ENCODE results near the gene MYPOP.

GRCh38 chr19:45863840-45864628, 38.4 kb downstream of the MYPOP start, which contains the start of gene FOXA3:
- TF ChIP-seq, protein P1, sequence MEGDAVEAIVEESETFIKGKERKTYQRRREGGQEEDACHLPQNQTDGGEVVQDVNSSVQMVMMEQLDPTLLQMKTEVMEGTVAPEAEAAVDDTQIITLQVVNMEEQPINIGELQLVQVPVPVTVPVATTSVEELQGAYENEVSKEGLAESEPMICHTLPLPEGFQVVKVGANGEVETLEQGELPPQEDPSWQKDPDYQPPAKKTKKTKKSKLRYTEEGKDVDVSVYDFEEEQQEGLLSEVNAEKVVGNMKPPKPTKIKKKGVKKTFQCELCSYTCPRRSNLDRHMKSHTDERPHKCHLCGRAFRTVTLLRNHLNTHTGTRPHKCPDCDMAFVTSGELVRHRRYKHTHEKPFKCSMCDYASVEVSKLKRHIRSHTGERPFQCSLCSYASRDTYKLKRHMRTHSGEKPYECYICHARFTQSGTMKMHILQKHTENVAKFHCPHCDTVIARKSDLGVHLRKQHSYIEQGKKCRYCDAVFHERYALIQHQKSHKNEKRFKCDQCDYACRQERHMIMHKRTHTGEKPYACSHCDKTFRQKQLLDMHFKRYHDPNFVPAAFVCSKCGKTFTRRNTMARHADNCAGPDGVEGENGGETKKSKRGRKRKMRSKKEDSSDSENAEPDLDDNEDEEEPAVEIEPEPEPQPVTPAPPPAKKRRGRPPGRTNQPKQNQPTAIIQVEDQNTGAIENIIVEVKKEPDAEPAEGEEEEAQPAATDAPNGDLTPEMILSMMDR (IDR thresholded peaks at IDR 0.05; ENCODE audit: low read depth, low read length, missing input control) = peak; percentile 85
- TF ChIP-seq GABPA (IDR thresholded peaks at IDR 0.05 in 1 of 2, conservative IDR thresholded peaks at IDR 0.05 in 1 of 2) = no peak
- TF ChIP-seq, protein P2, sequence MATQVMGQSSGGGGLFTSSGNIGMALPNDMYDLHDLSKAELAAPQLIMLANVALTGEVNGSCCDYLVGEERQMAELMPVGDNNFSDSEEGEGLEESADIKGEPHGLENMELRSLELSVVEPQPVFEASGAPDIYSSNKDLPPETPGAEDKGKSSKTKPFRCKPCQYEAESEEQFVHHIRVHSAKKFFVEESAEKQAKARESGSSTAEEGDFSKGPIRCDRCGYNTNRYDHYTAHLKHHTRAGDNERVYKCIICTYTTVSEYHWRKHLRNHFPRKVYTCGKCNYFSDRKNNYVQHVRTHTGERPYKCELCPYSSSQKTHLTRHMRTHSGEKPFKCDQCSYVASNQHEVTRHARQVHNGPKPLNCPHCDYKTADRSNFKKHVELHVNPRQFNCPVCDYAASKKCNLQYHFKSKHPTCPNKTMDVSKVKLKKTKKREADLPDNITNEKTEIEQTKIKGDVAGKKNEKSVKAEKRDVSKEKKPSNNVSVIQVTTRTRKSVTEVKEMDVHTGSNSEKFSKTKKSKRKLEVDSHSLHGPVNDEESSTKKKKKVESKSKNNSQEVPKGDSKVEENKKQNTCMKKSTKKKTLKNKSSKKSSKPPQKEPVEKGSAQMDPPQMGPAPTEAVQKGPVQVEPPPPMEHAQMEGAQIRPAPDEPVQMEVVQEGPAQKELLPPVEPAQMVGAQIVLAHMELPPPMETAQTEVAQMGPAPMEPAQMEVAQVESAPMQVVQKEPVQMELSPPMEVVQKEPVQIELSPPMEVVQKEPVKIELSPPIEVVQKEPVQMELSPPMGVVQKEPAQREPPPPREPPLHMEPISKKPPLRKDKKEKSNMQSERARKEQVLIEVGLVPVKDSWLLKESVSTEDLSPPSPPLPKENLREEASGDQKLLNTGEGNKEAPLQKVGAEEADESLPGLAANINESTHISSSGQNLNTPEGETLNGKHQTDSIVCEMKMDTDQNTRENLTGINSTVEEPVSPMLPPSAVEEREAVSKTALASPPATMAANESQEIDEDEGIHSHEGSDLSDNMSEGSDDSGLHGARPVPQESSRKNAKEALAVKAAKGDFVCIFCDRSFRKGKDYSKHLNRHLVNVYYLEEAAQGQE (IDR thresholded peaks at IDR 0.05) = no peak
- TF ChIP-seq FOXA1 (IDR thresholded peaks at IDR 0.05) = no peak
- TF ChIP-seq MAX (IDR thresholded peaks at IDR 0.05) = no peak
- TF ChIP-seq RAD21 (IDR thresholded peaks at IDR 0.05) = peak; percentile 84
- TF ChIP-seq TAF1 (conservative IDR thresholded peaks at IDR 0.05) = no peak
- no peak for TF ChIP-seq JUND (IDR thresholded peaks at IDR 0.05)
- no peak for TF ChIP-seq SP1 (IDR thresholded peaks at IDR 0.05)
- no peak for TF ChIP-seq ATF3 (IDR thresholded peaks at IDR 0.05)
- TF ChIP-seq RXRA (IDR thresholded peaks at IDR 0.05) = peak in 1 of 2 donors; percentile 19
- TF ChIP-seq HNF4G (IDR thresholded peaks at IDR 0.05) = no peak
